ENCODE results near the gene AKAP9.

- TF ChIP-seq CTCF (IDR thresholded peaks at IDR 0.05; ENCODE audit: low read depth, low read length, poor library complexity, severe bottlenecking) (no peak), EZH2phosphoT487 (IDR thresholded peaks at IDR 0.05; ENCODE audit: borderline replicate concordance, low read length) (no peak)
These were observed 62.1 kb downstream of the AKAP9 start for GRCh38 chr7:92002720-92003119.
